Breast epithelium (tissue), 4 donors: ENCODE measurements around the gene GPNMB. TPM values are rescaled to one million over a fixed set of nuclear protein-coding genes. Genes with fewer than 3 reads are reported as not detected.

ENCODE experiments used
- DNase-seq, 2 donors: peaks; one replicate each; pipeline ENCODE4 v3.0.0-alpha.2; 2019; ENCODE audit warnings: low spot score in 2 of 2
- H3K27ac ChIP-seq, 2 donors: fragments of 200-600 bp; sonication (generic) in 1 of 2; one replicate each; pipeline ENCODE4 v1.5.1; 2016 to 2019; ENCODE audit warnings: mild to moderate bottlenecking in 1 of 2
- H3K27me3 ChIP-seq, 2 donors: fragments of 200-600 bp; sonication (generic) in 1 of 2; one replicate each; pipeline versions ENCODE4 v1.5.1 to v1.6.0; 2017 to 2019; ENCODE audit warnings: control low read depth in 1 of 2, mild to moderate bottlenecking in 1 of 2
- H3K36me3 ChIP-seq: fragments of 200-600 bp; one replicate; pipeline ENCODE4 v1.5.1; 2019
- H3K4me1 ChIP-seq, 2 donors: fragments of 200-600 bp; sonication (generic); one replicate each; pipeline ENCODE4 v1.5.1; 2016 to 2019; ENCODE audit warnings: control low read depth in 1 of 2
- H3K4me3 ChIP-seq, 3 donors: fragments of 200-600 bp; sonication (generic); 1 replicate in 2 of 3; 2 replicates in 1 of 3; pipeline ENCODE4 v1.5.1; 2016 to 2019; ENCODE audit warnings: mild to moderate bottlenecking in 3 of 3, moderate library complexity in 2 of 3
- H3K9me3 ChIP-seq, 2 donors: fragments of 200-600 bp; sonication (generic) in 1 of 2; one replicate each; pipeline ENCODE4 v1.5.1; 2016 to 2019; ENCODE audit warnings: control low read depth in 1 of 2
- POLR2A ChIP-seq: fragments of 450-650 bp; IDR thresholded peaks from one replicate; pipeline ENCODE4 v1.6.1; 2016; ENCODE audit warnings: antibody characterized with exemption, mild to moderate bottlenecking, moderate library complexity
- POLR2AphosphoS5 ChIP-seq, 3 donors: sonication (generic); formaldehyde crosslinking; IDR thresholded peaks; one replicate each; pipeline ENCODE4 v1.6.1; 2017; ENCODE audit warnings: antibody characterized with exemption in 3 of 3
- intact Hi-C: fragments of 100-400 bp; cut with DNase I; formaldehyde crosslinking; loops from one replicate; pipeline ENCODE4 v1.15.1; 2023; ENCODE audit warnings: low total_unique reads
- total RNA-seq, 3 donors: library from RNA; depleted of rRNA; stranded (reverse); fragments of >200 nt; gene quantifications; one replicate each; pipeline ENCODE4 v1.1.0, GENCODE V29; 2016
- TF ChIP-seq, protein P1 (sequence below), 3 donors: fragments of 450-650 bp; IDR thresholded peaks; one replicate each; pipeline ENCODE4 v1.5.1; 2016 to 2017; ENCODE audit warnings: antibody characterized with exemption in 3 of 3, mild to moderate bottlenecking in 3 of 3, moderate library complexity in 3 of 3

GPNMB gene
- total RNA-seq, 3 donors from 2014 or later = 86.9 to 460 (median 335) TPM

- intact Hi-C loops = no loop called here
Measured at GRCh38 chr7:23292623-23293022, 46.0 kb downstream of the GPNMB start.

DNA sequence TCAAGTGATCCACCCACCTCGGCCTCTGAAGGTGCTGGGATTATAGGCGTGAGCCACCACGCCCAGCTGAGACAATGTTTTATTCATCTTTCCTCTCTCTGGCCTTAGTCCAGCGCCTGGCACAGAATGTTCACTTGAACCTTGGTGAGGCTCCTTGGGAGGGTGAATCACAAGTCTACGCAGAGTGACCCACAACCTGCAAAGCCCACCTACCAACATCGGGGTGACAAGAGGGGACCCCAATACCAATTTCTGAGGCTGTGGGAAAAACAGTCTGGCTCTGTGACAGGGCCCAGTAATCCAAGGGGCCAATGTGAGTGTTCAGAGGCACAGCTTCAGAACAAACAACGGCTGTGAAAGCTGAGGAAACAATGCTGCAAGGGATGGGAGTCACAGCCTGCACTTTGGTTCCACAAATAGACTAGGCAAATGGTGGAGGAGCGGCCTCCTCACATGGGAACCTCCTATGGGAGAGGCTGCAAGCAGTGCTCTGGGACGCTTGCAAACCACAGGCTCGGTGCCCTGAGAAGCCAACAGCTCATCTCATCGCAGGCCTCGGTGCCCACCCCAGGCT is 47.0 kb downstream of the GPNMB start:
- no peak for DNase-seq
- no peak overlapping the region for H3K4me3 ChIP-seq
- no peaks in the 10 kb centered on the region for H3K4me1 ChIP-seq
- intact Hi-C loops = no loop called here
- H3K36me3 ChIP-seq = no peaks in the 10 kb centered on the region
- no peak overlapping the region for H3K27ac ChIP-seq
- H3K9me3 ChIP-seq = no peaks in the 10 kb centered on the region
- no peaks in the 10 kb centered on the region for H3K27me3 ChIP-seq
- TF ChIP-seq POLR2AphosphoS5 (IDR thresholded peaks at IDR 0.05) (no peak), POLR2A (no peak)
- TF ChIP-seq, protein P1, sequence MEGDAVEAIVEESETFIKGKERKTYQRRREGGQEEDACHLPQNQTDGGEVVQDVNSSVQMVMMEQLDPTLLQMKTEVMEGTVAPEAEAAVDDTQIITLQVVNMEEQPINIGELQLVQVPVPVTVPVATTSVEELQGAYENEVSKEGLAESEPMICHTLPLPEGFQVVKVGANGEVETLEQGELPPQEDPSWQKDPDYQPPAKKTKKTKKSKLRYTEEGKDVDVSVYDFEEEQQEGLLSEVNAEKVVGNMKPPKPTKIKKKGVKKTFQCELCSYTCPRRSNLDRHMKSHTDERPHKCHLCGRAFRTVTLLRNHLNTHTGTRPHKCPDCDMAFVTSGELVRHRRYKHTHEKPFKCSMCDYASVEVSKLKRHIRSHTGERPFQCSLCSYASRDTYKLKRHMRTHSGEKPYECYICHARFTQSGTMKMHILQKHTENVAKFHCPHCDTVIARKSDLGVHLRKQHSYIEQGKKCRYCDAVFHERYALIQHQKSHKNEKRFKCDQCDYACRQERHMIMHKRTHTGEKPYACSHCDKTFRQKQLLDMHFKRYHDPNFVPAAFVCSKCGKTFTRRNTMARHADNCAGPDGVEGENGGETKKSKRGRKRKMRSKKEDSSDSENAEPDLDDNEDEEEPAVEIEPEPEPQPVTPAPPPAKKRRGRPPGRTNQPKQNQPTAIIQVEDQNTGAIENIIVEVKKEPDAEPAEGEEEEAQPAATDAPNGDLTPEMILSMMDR (IDR thresholded peaks at IDR 0.05) = no peak

More at GRCh38 chr7:23292623-23293022, 46.0 kb downstream of the GPNMB start:
- DNase-seq = no peak
- no peak overlapping the region for H3K4me3 ChIP-seq
- H3K27me3 ChIP-seq = no peaks in the 10 kb centered on the region
- TF ChIP-seq, protein P1 (IDR thresholded peaks at IDR 0.05) = no peak
- TF ChIP-seq POLR2A (no peak), POLR2AphosphoS5 (IDR thresholded peaks at IDR 0.05) (no peak)
- H3K4me1 ChIP-seq = no peaks in the 10 kb centered on the region
- no peaks in the 10 kb centered on the region for H3K9me3 ChIP-seq
- no peak overlapping the region for H3K27ac ChIP-seq
- H3K36me3 ChIP-seq = no peaks in the 10 kb centered on the region

- Histone ChIP-seq H3K27me3 (no peaks in the 10 kb centered on the region), H3K4me3 (no peak overlapping the region), H3K36me3 (no peaks in the 10 kb centered on the region), H3K4me1 (no peaks in the 10 kb centered on the region), H3K27ac (no peak overlapping the region), H3K9me3 (no peaks in the 10 kb centered on the region)
- no peak for DNase-seq
- intact Hi-C loops = no loop called here
- TF ChIP-seq POLR2AphosphoS5 (IDR thresholded peaks at IDR 0.05) (no peak), POLR2A (no peak)
- TF ChIP-seq, protein P1 (IDR thresholded peaks at IDR 0.05) = no peak
Measured at GRCh38 chr7:23294549-23295400, 48.2 kb downstream of the GPNMB start.

- Histone ChIP-seq H3K27ac (no peak overlapping the region), H3K9me3 (no peaks in the 10 kb centered on the region), H3K4me1 (peaks cover 0 to 2% of the 10 kb centered on the region in 2 donors), H3K27me3 (no peaks in the 10 kb centered on the region), H3K36me3 (no peaks in the 10 kb centered on the region), H3K4me3 (no peak overlapping the region)
- no peak for DNase-seq
- intact Hi-C loops = no loop called here
- no peak for TF ChIP-seq POLR2A
- TF ChIP-seq, protein P1 (IDR thresholded peaks at IDR 0.05) = no peak
- TF ChIP-seq POLR2AphosphoS5 (IDR thresholded peaks at IDR 0.05) = no peak
Measured at GRCh38 chr7:23295401-23295697, 48.8 kb downstream of the GPNMB start.
